ENCODE data around the gene BBS9.

BBS9 gene

DNA sequence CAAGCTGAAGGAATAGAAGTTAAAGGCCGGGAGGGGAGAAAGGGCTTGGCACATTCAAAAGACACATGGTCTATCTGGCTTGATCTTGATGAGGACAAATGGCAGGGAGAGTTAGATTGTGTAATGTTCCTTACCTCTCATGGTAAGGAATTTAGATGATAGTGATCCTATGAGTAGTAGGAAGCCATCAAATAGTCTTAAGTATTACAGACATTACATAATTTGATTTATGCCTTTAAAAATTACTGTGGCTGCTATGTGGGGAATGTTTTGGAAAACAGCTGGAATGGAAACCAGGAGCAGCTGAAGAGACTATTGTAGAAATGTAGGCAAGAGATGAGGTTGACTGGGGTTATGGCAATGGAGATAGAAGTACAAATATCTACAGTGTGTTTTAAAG lies 424.7 kb downstream of the BBS9 start:
- no peak for DNase-seq (ENCODE audit: low read depth)

GRCh38 chr7:33554576-33554975 lies 425.2 kb downstream of the BBS9 start:
- DNase-seq (ENCODE audit: low read depth): no peak

DNA sequence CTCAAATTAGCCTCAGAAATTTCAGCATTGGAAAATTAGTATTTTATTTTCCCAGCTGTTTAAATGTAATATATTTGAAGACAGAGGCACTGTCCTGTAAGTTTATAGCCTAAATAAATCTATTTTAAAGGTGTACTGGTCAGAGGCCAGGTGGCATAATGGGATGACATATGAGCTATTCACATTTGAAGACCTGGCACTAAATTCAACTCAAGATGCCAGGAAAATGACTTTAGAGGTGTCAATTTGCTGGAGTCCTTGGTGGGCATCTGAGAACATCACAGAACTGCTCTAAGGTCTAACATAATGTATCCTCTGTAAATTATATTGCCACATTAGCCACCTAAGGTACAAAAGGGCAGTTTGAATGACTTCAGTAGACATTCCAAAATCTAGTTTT lies 427.1 kb downstream of the BBS9 start:
- DNase-seq (ENCODE audit: low read depth): no peak

DNA sequence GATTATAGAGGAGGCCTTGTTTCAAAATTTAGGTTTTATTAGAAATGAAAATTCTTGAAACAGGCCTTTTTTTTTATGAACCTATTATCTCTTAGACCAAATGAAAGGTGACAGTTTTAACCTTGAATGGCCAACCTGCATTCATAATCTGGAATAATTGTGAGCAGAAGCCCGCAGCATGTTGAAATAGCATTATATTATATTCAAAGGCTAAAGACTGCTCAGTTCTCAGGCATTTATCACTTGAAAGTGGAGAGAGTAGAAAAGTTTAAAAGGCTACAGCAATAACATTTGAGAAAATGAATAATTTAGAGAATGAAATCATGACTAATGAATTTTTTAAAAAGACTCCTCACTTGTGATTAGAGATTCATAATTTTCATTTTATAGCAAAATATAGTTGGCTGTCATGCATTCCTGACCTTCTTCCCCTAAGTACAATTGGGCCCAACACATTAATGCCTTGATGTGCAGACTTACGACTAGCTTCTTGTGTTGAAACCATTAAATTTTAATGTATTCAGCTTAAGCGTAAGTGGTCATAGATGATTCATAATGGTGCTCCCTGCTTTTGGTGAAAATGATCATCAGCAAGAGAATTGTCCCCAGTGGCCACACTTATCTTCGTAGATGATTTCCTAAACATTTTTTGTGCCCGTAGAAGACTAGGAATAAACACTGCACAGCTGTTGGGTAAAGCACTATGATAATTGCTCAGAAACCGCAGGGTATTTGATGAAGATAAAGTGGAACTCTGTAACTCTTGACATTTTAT lies 429.4 kb downstream of the BBS9 start:
- no peak for DNase-seq (ENCODE audit: low read depth)

- DNase-seq (ENCODE audit: low read depth): no peak
Observed at GRCh38 chr7:33559324-33559710, 430.0 kb downstream of the BBS9 start.

DNA sequence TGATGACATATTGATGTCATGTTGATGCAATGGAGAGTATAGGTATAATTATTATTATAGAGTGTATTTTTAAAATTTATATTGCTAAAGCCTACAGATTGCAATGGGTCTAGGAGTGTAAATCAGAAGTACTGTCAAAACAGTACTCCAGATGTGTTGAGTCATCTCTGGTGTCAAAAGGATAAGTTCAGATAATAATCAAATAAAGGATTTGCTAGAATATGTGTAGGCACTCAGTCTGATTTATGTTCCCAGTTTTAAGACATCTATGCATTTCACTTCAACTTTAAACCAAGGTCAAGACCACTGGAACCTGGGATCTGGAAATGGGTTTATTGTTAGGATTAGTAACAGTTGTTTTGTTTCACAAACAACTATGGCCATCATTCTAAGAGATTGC lies 433.6 kb downstream of the BBS9 start:
- DNase-seq (ENCODE audit: low read depth): no peak

GRCh38 chr7:33563651-33564050 lies 434.3 kb downstream of the BBS9 start:
- DNase-seq (ENCODE audit: low read depth): no peak

DNA sequence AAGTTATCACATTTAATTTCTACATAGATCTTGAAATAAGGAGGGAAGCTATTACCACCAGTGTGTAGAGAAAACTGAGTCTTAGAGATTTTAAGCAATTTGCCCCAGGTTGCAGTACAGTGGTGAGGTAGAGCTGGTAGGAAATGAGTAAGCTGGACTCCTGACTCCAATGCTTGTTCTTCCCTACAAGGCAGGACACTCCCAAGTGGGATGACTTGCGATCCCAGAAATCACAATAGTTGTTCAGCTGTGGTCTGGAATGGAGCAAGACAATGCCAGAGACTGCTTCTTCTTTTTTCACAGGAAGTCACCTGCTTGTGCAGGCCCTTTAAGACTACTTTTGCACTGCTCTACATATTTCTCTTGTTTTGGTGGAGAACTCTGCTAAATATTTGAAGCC lies 448.8 kb downstream of the BBS9 start:
- DNase-seq (ENCODE audit: low read depth): no peak

- no peak for DNase-seq (ENCODE audit: low read depth)
Observed at GRCh38 chr7:33578881-33579672, 449.7 kb downstream of the BBS9 start.

GRCh38 chr7:33579673-33579960 lies 450.3 kb downstream of the BBS9 start:
- no peak for DNase-seq (ENCODE audit: low read depth)

DNA sequence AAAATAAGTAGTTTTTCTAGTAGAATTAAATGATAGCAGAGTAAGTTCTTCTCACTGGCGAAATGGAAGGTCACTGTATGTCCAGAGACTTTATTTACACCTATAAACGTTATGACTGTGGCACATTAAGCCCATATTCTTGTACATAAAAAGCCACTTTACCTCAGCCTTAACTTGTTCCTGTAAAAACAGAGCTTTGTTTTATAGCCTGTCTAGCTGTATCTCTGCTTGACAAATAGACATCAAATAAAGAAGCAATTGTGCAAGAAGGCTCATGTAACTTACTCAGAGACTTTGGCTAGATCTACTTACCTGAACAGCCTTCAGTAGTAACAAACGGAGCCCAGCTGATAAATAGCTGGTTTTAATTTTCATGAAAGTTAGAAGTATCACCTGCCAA lies 451.9 kb downstream of the BBS9 start:
- DNase-seq (ENCODE audit: low read depth): no peak

DNA sequence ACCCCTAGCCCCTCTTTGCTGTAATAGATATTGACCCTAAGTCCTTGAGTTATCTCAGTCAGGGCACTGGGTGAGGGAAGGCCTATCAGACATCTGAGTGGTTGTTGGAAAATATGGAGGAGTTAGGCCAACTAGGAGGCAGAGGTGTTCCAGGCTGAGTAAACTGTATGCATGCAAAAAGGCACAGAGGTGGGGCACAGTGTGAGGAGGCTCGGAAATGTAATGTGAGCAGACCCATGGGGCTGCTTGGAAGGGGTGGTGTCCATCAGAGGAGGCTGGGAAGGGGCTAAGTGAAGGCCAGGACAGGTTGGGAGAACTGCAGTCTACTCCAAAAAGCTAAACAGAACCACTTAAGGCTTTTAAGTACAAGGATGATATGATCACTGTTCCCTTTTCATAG lies 452.7 kb downstream of the BBS9 start:
- no peak for DNase-seq (ENCODE audit: low read depth)

- no peak for DNase-seq (ENCODE audit: low read depth)
Observed at GRCh38 chr7:33582533-33582932, 453.2 kb downstream of the BBS9 start.

- DNase-seq (ENCODE audit: low read depth): no peak
Observed at GRCh38 chr7:33589911-33590310, 460.5 kb downstream of the BBS9 start.

- no peak for DNase-seq (ENCODE audit: low read depth)
Observed at GRCh38 chr7:33590916-33591315, 461.6 kb downstream of the BBS9 start.

DNA sequence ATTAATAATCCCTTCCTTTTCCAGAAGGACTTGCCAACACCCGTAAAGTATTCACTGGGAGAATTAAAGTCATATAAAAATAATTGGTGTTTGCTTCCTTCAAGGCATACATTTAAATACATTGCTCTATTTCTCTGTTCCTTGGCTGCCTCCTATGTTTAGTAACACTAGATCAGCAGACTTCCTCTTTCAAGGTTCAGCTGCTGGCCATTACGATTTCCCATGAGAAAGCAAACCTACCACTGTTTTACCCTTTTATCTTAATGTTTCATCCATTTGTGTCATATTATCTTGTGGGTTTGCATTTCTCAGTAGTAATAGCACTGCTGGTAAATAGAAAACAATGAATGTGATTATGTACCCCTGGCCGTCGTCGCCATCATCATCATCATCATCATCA lies 462.1 kb downstream of the BBS9 start:
- DNase-seq (ENCODE audit: low read depth): no peak

DNA sequence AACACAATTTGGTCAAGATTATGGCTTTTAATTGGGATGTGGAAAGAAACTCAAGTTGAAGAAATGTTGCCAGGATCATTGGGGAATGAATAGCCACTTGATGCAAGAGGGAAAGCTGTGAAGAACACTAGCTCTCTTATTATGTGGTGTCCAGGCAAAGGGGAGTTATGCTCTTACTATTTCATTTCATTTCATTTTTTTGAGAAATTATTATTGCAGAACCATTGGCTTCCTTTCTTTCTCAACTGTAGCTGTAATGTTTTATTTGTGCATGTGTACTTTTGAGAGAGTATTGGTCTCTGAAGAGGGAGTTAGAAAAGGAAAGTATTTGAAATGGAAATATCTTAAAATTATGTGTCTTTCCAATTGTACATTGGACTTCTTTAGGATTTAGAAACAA lies 463.4 kb downstream of the BBS9 start:
- no peak for DNase-seq (ENCODE audit: low read depth)

GRCh38 chr7:33593611-33594010 lies 464.2 kb downstream of the BBS9 start:
- DNase-seq (ENCODE audit: low read depth): no peak

- no peak for DNase-seq (ENCODE audit: low read depth)
Observed at GRCh38 chr7:33596686-33597085, 467.3 kb downstream of the BBS9 start.

GRCh38 chr7:33597181-33597580 lies 467.8 kb downstream of the BBS9 start:
- DNase-seq (ENCODE audit: low read depth): no peak

DNA sequence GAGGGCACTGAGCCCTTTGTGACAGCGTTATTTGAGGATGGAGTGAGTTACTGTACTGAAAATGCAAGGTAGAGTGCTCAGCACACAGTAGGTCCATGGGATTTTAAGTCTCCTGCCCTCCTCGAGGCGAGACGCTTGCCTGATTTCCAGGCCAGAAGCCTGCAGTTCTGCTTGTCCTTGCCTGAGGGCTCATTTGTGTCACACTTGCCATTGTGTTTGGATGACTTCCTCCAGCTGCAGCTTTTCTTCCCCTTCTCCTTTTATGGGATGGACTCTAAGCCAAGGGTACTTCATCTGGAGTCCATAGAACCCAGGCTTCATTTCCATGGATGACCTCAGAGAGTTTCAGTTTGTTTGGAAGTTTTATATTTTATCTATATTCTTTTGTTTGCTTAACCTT lies 471.7 kb downstream of the BBS9 start:
- DNase-seq (ENCODE audit: low read depth): no peak

DNA sequence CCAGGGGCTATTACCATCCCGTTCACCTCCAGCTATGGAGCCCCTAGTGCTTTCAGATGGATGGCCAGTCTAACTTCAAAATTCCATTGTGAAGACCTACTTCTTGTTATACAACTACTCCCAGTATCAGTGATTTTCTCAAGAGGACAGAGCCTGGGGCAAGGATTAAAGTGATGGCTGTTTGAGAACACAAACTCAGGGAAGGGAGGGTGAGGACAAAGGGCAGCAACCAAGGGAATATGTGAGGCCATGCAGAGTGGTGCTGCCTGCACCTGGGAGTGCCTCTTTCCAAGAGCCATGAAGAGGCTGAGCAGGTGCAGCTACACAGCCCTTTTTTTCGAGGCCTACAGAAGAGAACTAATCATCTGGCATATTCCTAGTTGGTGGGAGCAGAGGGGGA lies 472.5 kb downstream of the BBS9 start:
- no peak for DNase-seq (ENCODE audit: low read depth)

DNA sequence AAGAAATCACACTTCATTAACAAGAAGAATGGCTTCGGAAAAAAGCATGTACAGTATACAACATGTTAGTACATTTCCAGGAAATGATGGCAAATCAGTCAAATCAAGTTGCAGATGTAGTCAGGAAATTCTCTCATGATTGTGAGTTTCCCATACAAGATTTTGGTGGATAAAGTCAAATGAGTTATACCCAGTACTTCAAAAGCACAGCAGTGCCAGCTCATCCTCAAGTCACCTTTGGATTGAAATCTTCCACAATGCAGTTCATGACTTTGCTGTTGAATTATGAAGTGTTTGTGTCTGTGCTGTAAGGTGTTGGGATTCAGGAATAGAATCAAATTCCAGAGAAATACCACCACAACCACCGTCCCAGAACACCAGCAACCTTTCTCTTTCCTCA lies 474.7 kb downstream of the BBS9 start:
- DNase-seq (ENCODE audit: low read depth): no peak

GRCh38 chr7:33610918-33611317 lies 481.6 kb downstream of the BBS9 start:
- DNase-seq (ENCODE audit: low read depth): no peak

Data from stimulated activated CD8-positive, alpha-beta memory T cell treated with anti-CD3 and anti-CD28 coated beads, Interleukin-12 subunit alpha, Interleukin-12 subunit beta, amount 100 ng/mL, for 1 hour (primary cell).